Measurements from ENCODE around the gene JMJD1C.

JMJD1C gene

DNA sequence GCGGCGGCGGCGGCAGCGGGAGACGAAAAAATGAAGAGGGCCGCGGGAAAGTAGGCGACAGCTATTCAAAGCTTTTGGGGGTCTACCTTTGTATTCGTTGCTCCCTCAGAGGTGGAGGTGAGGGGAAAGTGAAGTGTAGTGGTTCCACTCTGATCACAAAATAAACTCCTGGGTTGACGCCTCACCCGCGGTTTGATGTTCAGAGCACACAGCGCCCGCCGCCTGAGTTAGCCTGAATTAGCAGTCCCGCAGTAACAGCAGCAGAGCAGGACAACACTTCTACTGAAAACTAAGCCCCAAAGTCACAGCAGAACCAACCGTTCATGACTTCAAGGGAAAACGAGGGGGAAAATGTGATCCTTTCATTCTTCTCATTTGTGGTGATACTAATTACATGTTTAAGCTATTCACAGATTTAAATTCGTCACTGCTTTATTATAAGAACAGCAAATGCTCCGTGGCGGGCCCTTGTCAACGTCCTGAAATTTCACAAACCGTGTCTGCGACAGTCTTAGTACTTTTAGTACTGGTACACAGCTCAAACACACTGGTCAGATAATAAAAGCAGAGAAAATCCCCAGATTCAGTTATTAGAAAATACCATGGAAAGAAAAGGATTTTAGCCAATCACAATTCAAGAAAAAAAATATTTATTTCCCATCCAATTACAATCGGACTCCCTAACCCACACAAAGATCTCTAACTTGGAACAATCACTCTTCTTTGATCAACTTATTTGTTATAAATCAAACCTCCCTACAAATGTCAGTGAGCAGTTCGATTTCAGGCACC is 563 bp upstream of the JMJD1C start:
- Histone ChIP-seq H3K79me1 (replicated peaks; ENCODE audit: low read length, poor library complexity, severe bottlenecking) (peaks cover 6% of the 10 kb centered on the region), H2BK15ac (ENCODE audit: low read depth, poor library complexity, severe bottlenecking) (no peak overlapping the region), H3K9ac (ENCODE audit: low read length) (peak overlapping the region; percentile 95), H2BK5ac (ENCODE audit: low read depth, low read length, poor library complexity, severe bottlenecking) (no peak overlapping the region), H4K91ac (ENCODE audit: low read length) (no peak overlapping the region), H2AFZ (ENCODE audit: low read depth, low read length) (peak overlapping the region; percentile 66), H2AK5ac (ENCODE audit: low read length, severe bottlenecking) (no peak overlapping the region), H3K27me3 (ENCODE audit: control insufficient read depth in 1 of 2, insufficient read depth in 1 of 2, low read length in 2 of 2) (no peaks in the 10 kb centered on the region), H3K27ac (ENCODE audit: low read length, poor library complexity, severe bottlenecking) (peak overlapping the region; percentile 77), H3K4me2 (ENCODE audit: low read length, poor library complexity, severe bottlenecking) (peak overlapping the region; percentile 91), H3K4me1 (ENCODE audit: control insufficient read depth, insufficient read depth, low read depth, low read length) (no peaks in the 10 kb centered on the region), H3K4ac (ENCODE audit: low read depth in 1 of 2, low read length in 2 of 2) (peak overlapping the region in 1 of 2 experiments; percentile 51), H3K9me3 (ENCODE audit: control insufficient read depth, low read length) (no peaks in the 10 kb centered on the region), H3K36me3 (ENCODE audit: control insufficient read depth in 1 of 2, insufficient read depth in 2 of 2, low read depth in 1 of 2, low read length in 2 of 2) (no peaks in the 10 kb centered on the region), H4K8ac (ENCODE audit: low read length) (peak overlapping the region; percentile 82), H2BK120ac (ENCODE audit: low read depth, low read length) (peak overlapping the region; percentile 87), H3K14ac (ENCODE audit: low read length in 2 of 2) (no peak overlapping the region), H3K23ac (ENCODE audit: low read length in 2 of 2) (no peak overlapping the region), H3K18ac (ENCODE audit: low read depth in 1 of 2, low read length in 2 of 2) (peak overlapping the region; percentile 94 to 100), H2BK12ac (ENCODE audit: low read length in 2 of 2) (peak overlapping the region in 1 of 2 experiments; percentile 40), H3K4me3 (ENCODE audit: insufficient read depth in 1 of 2, low read depth in 1 of 2, low read length in 2 of 2) (peak overlapping the region; percentile 94 to 98)
- WGBS = 3% methylated on average over 24 of the region's 27 CpGs
- DNase-seq = peak; percentile 78

DNA sequence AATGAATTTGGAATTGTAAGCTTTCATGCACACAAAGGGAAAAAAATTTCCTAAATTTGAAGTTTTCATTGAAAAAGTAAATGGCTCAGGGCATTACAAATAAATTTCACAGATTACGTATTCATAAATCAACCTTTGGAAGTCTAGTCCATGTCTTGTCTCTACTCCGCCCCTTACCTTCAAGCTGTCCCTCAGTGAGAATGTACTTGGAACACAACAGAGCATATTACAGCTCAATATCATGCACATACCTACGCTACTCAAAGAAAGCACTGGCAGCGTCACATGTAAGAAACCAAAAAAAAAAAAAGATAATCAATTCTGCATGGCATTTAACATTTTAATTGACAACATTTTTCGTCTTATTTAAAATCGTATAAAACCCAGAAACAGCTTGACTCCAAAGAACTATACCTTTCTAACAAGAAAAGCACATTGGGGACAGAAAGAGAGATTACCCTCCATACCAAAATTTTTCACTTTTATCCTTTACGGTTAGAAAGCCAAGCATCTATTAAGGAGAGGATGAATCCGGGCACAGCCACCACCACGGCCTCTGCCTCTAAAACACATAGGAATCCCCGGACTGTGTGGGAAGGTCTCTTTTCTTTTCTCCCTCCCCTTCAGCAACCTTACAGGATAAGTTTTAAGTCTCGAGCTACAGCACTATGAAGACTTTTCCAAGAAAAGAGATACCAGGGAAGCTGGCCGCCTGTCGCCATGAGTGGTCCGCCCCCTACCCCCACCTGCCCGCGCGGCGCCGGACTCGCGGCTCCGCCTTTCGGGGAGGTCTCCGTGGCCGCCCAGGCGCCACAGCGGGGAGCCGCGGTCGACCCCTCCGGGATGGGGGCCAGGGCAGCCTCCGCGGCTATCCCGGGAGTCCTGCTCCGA is 1.1 kb downstream of the JMJD1C start:
- Histone ChIP-seq H3K79me1 (replicated peaks; ENCODE audit: low read length, poor library complexity, severe bottlenecking) (peaks cover 4% of the 10 kb centered on the region), H3K9me3 (ENCODE audit: control insufficient read depth, low read length) (no peaks in the 10 kb centered on the region), H2BK120ac (ENCODE audit: low read depth, low read length) (no peak overlapping the region), H3K4me1 (ENCODE audit: control insufficient read depth, insufficient read depth, low read depth, low read length) (no peaks in the 10 kb centered on the region), H3K14ac (ENCODE audit: low read length in 2 of 2) (peak overlapping the region in 1 of 2 experiments; percentile 26), H2BK5ac (ENCODE audit: low read depth, low read length, poor library complexity, severe bottlenecking) (no peak overlapping the region), H2AK5ac (ENCODE audit: low read length, severe bottlenecking) (no peak overlapping the region), H3K23ac (ENCODE audit: low read length in 2 of 2) (no peak overlapping the region), H2BK12ac (ENCODE audit: low read length in 2 of 2) (peak overlapping the region in 1 of 2 experiments; percentile 83), H2AFZ (ENCODE audit: low read depth, low read length) (no peak overlapping the region), H3K27me3 (ENCODE audit: control insufficient read depth in 1 of 2, insufficient read depth in 1 of 2, low read length in 2 of 2) (no peaks in the 10 kb centered on the region), H4K8ac (ENCODE audit: low read length) (no peak overlapping the region), H2BK15ac (ENCODE audit: low read depth, poor library complexity, severe bottlenecking) (no peak overlapping the region), H3K36me3 (ENCODE audit: control insufficient read depth in 1 of 2, insufficient read depth in 2 of 2, low read depth in 1 of 2, low read length in 2 of 2) (peaks cover 0 to 2% of the 10 kb centered on the region in 2 experiments), H3K27ac (ENCODE audit: low read length, poor library complexity, severe bottlenecking) (no peak overlapping the region), H3K4me2 (ENCODE audit: low read length, poor library complexity, severe bottlenecking) (peak overlapping the region; percentile 90), H3K4ac (ENCODE audit: low read depth in 1 of 2, low read length in 2 of 2) (peak overlapping the region in 1 of 2 experiments; percentile 94), H3K4me3 (ENCODE audit: insufficient read depth in 1 of 2, low read depth in 1 of 2, low read length in 2 of 2) (peak overlapping the region; percentile 94 to 98), H3K18ac (ENCODE audit: low read depth in 1 of 2, low read length in 2 of 2) (peak overlapping the region in 1 of 2 experiments; percentile 100), H4K91ac (ENCODE audit: low read length) (no peak overlapping the region), H3K9ac (ENCODE audit: low read length) (peak overlapping the region; percentile 95)
- 8% methylated on average over 35 of the region's 35 CpGs for WGBS
- no peak for DNase-seq

DNA sequence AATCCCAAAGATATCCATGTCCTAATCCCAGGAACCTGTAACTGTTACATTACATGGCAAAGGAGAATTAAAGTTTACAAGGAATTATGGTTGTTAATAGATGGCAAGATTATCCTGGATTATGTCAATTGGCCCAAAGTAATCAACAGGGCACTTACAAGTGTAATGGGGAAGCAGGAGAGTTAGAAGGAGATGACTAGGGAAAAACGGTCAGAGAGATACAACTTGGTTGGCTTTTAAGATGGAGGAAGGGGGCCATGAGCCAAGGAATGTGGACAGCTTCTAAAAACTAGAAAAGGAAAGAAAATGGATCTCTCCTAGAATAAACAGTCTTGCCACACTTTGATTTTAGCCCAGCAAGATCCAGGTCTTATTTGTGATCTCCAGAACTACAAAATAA is 3.3 kb downstream of the JMJD1C start:
- WGBS = 82% methylated on average over 1 of the region's 1 CpG
- H3K79me1 ChIP-seq (replicated peaks; ENCODE audit: low read length, poor library complexity, severe bottlenecking) = peaks cover 4% of the 10 kb centered on the region
- no peak overlapping the region for H2BK5ac ChIP-seq (ENCODE audit: low read depth, low read length, poor library complexity, severe bottlenecking)
- no peak overlapping the region for H2BK120ac ChIP-seq (ENCODE audit: low read depth, low read length)
- H2BK12ac ChIP-seq (ENCODE audit: low read length in 2 of 2) = no peak overlapping the region
- H3K23ac ChIP-seq (ENCODE audit: low read length in 2 of 2) = no peak overlapping the region
- H4K91ac ChIP-seq (ENCODE audit: low read length) = no peak overlapping the region
- no peak overlapping the region for H4K8ac ChIP-seq (ENCODE audit: low read length)
- H3K27ac ChIP-seq (ENCODE audit: low read length, poor library complexity, severe bottlenecking) = no peak overlapping the region
- H3K18ac ChIP-seq (ENCODE audit: low read depth in 1 of 2, low read length in 2 of 2) = no peak overlapping the region
- peaks cover 0 to 2% of the 10 kb centered on the region in 2 experiments for H3K36me3 ChIP-seq (ENCODE audit: control insufficient read depth in 1 of 2, insufficient read depth in 2 of 2, low read depth in 1 of 2, low read length in 2 of 2)
- H3K4ac ChIP-seq (ENCODE audit: low read depth in 1 of 2, low read length in 2 of 2) = no peak overlapping the region
- H3K4me3 ChIP-seq (ENCODE audit: insufficient read depth in 1 of 2, low read depth in 1 of 2, low read length in 2 of 2) = no peak overlapping the region
- H3K27me3 ChIP-seq (ENCODE audit: control insufficient read depth in 1 of 2, insufficient read depth in 1 of 2, low read length in 2 of 2) = no peaks in the 10 kb centered on the region
- H3K4me1 ChIP-seq (ENCODE audit: control insufficient read depth, insufficient read depth, low read depth, low read length) = peaks cover 1% of the 10 kb centered on the region
- no peak for DNase-seq
- no peak overlapping the region for H2BK15ac ChIP-seq (ENCODE audit: low read depth, poor library complexity, severe bottlenecking)
- no peak overlapping the region for H3K4me2 ChIP-seq (ENCODE audit: low read length, poor library complexity, severe bottlenecking)
- no peak overlapping the region for H3K9ac ChIP-seq (ENCODE audit: low read length)
- H3K9me3 ChIP-seq (ENCODE audit: control insufficient read depth, low read length) = no peaks in the 10 kb centered on the region
- no peak overlapping the region for H3K14ac ChIP-seq (ENCODE audit: low read length in 2 of 2)
- H2AFZ ChIP-seq (ENCODE audit: low read depth, low read length) = no peak overlapping the region
- no peak overlapping the region for H2AK5ac ChIP-seq (ENCODE audit: low read length, severe bottlenecking)

DNA sequence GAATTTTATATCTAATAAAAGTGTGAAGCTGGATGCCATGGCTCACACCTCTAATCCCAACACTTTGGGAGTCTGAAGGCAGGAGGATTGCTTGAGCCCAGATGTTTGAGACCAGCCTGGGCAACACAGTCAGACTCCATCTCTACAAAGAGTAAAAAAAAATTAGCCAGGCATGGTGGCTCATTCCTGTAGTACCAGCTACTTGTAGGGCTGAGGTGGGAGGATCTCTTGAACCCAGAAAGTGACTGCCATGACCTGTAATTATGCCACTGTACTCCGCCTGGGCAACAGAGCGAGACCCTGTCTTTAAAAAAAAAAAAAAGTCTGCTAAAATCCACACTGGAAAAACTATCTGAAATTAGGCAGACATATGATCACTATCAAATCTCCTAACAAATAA is 7.6 kb downstream of the JMJD1C start:
- Histone ChIP-seq H3K18ac (ENCODE audit: low read depth in 1 of 2, low read length in 2 of 2) (no peak overlapping the region), H3K79me1 (replicated peaks; ENCODE audit: low read length, poor library complexity, severe bottlenecking) (peaks cover 3% of the 10 kb centered on the region), H2BK5ac (ENCODE audit: low read depth, low read length, poor library complexity, severe bottlenecking) (no peak overlapping the region), H2BK15ac (ENCODE audit: low read depth, poor library complexity, severe bottlenecking) (no peak overlapping the region), H2BK120ac (ENCODE audit: low read depth, low read length) (no peak overlapping the region), H3K9ac (ENCODE audit: low read length) (no peak overlapping the region), H3K4me1 (ENCODE audit: control insufficient read depth, insufficient read depth, low read depth, low read length) (peaks cover 1% of the 10 kb centered on the region), H4K8ac (ENCODE audit: low read length) (no peak overlapping the region), H4K91ac (ENCODE audit: low read length) (no peak overlapping the region), H2AK5ac (ENCODE audit: low read length, severe bottlenecking) (no peak overlapping the region), H3K23ac (ENCODE audit: low read length in 2 of 2) (no peak overlapping the region), H2AFZ (ENCODE audit: low read depth, low read length) (no peak overlapping the region), H3K36me3 (ENCODE audit: control insufficient read depth in 1 of 2, insufficient read depth in 2 of 2, low read depth in 1 of 2, low read length in 2 of 2) (peaks cover 0 to 2% of the 10 kb centered on the region in 2 experiments), H3K14ac (ENCODE audit: low read length in 2 of 2) (no peak overlapping the region), H3K27ac (ENCODE audit: low read length, poor library complexity, severe bottlenecking) (no peak overlapping the region), H3K4me2 (ENCODE audit: low read length, poor library complexity, severe bottlenecking) (no peak overlapping the region), H3K4ac (ENCODE audit: low read depth in 1 of 2, low read length in 2 of 2) (no peak overlapping the region), H3K4me3 (ENCODE audit: insufficient read depth in 1 of 2, low read depth in 1 of 2, low read length in 2 of 2) (no peak overlapping the region), H3K9me3 (ENCODE audit: control insufficient read depth, low read length) (no peaks in the 10 kb centered on the region), H3K27me3 (ENCODE audit: control insufficient read depth in 1 of 2, insufficient read depth in 1 of 2, low read length in 2 of 2) (no peaks in the 10 kb centered on the region), H2BK12ac (ENCODE audit: low read length in 2 of 2) (no peak overlapping the region)
- WGBS = 100% methylated on average over 2 of the region's 2 CpGs
- no peak for DNase-seq
